K562 (cell line): ENCODE measurements around the gene PKD2.
A peak's percentile ranks its signal among the peaks of the same experiment; 100 is the strongest.

Source experiments
- CHD4 ChIP-seq: fragments of 200-600 bp; sonication (generic); IDR thresholded peaks from 3 replicates; pipeline ENCODE4 v1.6.1; 2012; ENCODE audit warnings: low read depth, mild to moderate bottlenecking, mixed read lengths, low read length, inconsistent platforms; ENCODE audit not compliant: insufficient read depth, insufficient replicate concordance, poor library complexity, severe bottlenecking
- CTCF ChIP-seq, 3 experiments: IDR thresholded peaks in 2 of 3; conservative IDR thresholded peaks in 1 of 3; 2 replicates each; pipeline ENCODE4 v1.5.1; 2011 to 2012; ENCODE audit warnings: low read length in 3 of 3, mild to moderate bottlenecking in 3 of 3, control low read depth in 2 of 3, improper control_type of control experiment in 1 of 3, inconsistent platforms in 1 of 3, low read depth in 1 of 3, mixed read lengths in 1 of 3, moderate library complexity in 1 of 3; ENCODE audit not compliant: insufficient read depth in 2 of 3
- EHMT2 ChIP-seq: fragments of 450-650 bp; IDR thresholded peaks from 2 replicates; pipeline ENCODE4 v1.6.1; 2018; ENCODE audit warnings: antibody characterized with exemption
- ELK1 ChIP-seq: sonication (generic); formaldehyde crosslinking; IDR thresholded peaks from 2 replicates; pipeline ENCODE4 v1.8.1; 2022; ENCODE audit warnings: missing genetic modification reagents
- MYC ChIP-seq, 2 experiments: fragments of 250-450 bp in 1 of 2; sonication (Bioruptor Pico) in 1 of 2; IDR thresholded peaks; 2 replicates each; pipeline versions ENCODE4 v1.5.1 to v1.6.1; 2012 to 2021; ENCODE audit warnings: low read depth in 2 of 2, borderline replicate concordance in 1 of 2, improper control_type of control experiment in 1 of 2, low read length in 1 of 2, mild to moderate bottlenecking in 1 of 2, moderate library complexity in 1 of 2
- RAD21 ChIP-seq, 2 experiments: fragments of 250-450 bp in 1 of 2; fragments of 450-650 bp in 1 of 2; sonication (Bioruptor Pico) in 1 of 2; formaldehyde crosslinking in 1 of 2; IDR thresholded peaks in 1 of 2; conservative IDR thresholded peaks in 1 of 2; 2 replicates each; pipeline versions ENCODE4 v1.4.0 to v1.8.0; 2020 to 2022; ENCODE audit warnings: mild to moderate bottlenecking in 2 of 2, moderate library complexity in 1 of 2
- RCOR1 ChIP-seq, 2 experiments: IDR thresholded peaks; 2 replicates each; pipeline ENCODE4 v1.6.1; 2012; ENCODE audit warnings: low read depth in 2 of 2, low read length in 2 of 2, borderline replicate concordance in 1 of 2, improper control_type of control experiment in 1 of 2
- REST ChIP-seq, 2 experiments: fragments of 450-650 bp; formaldehyde crosslinking in 1 of 2; IDR thresholded peaks; 2 replicates each; pipeline versions ENCODE4 v1.4.0 to v1.6.1; 2014 to 2020; ENCODE audit warnings: mild to moderate bottlenecking in 2 of 2, borderline replicate concordance in 1 of 2, low read depth in 1 of 2
- SAFB2 ChIP-seq: fragments of 200-400 bp; formaldehyde crosslinking; IDR thresholded peaks from 2 replicates; pipeline ENCODE4 v1.6.1; 2018; ENCODE audit warnings: borderline replicate concordance, low read length, low read depth, moderate library complexity; ENCODE audit not compliant: severe bottlenecking
- TBL1XR1 ChIP-seq, 2 experiments: IDR thresholded peaks; 2 replicates each; pipeline ENCODE4 v1.6.1; 2012; ENCODE audit warnings: improper control_type of control experiment in 2 of 2, low read length in 2 of 2, mild to moderate bottlenecking in 1 of 2
- ZFP91 ChIP-seq: sonication (generic); formaldehyde crosslinking; IDR thresholded peaks from 2 replicates; pipeline ENCODE4 v1.8.0; 2022; ENCODE audit warnings: mild to moderate bottlenecking, missing genetic modification reagents
- ZHX1 ChIP-seq: fragments of 150-350 bp; conservative IDR thresholded peaks from 2 replicates; pipeline ENCODE4 v1.6.1; 2014; ENCODE audit warnings: low read length
- ZNF263 ChIP-seq: sonication (generic); formaldehyde crosslinking; IDR thresholded peaks from 2 replicates; pipeline ENCODE4 v1.8.0; 2022; ENCODE audit warnings: mild to moderate bottlenecking, missing genetic modification reagents, borderline replicate concordance

- TF ChIP-seq SAFB2 (no peak), RAD21 (CRISPR knock-in tag; conservative IDR thresholded peaks at IDR 0.05 in 1 of 2, IDR thresholded peaks at IDR 0.05 in 1 of 2) (peak; percentile 61), EHMT2 (no peak), ZNF263 (CRISPR knock-in tag) (no peak), TBL1XR1 (IDR thresholded peaks at IDR 0.05; ENCODE audit: low read length in 2 of 2) (no peak), RCOR1 (IDR thresholded peaks at IDR 0.05; ENCODE audit: borderline replicate concordance in 1 of 2, low read depth in 2 of 2, low read length in 2 of 2) (no peak), ZHX1 (no peak), CHD4 (no peak), MYC (IDR thresholded peaks at IDR 0.05; ENCODE audit: low read depth, low read length) (no peak), MYC (CRISPR knock-in tag; IDR thresholded peaks at IDR 0.05; ENCODE audit: borderline replicate concordance, low read depth) (no peak), REST (IDR thresholded peaks at IDR 0.05; ENCODE audit: borderline replicate concordance) (peak; percentile 59; the same call in 1 of the 2 replicates), REST (CRISPR knock-in tag; IDR thresholded peaks at IDR 0.05; ENCODE audit: low read depth) (no peak), ELK1 (CRISPR knock-in tag) (no peak), CTCF (IDR thresholded peaks at IDR 0.05 in 2 of 3, conservative IDR thresholded peaks at IDR 0.05 in 1 of 3; ENCODE audit: insufficient read depth in 2 of 3, low read depth in 1 of 3, low read length in 3 of 3) (peak; percentile 50 to 75 (median 53); a peak in 4 of 6 replicates), ZFP91 (no peak)
Observed at GRCh38 chr4:88033309-88033708, 25.9 kb downstream of the PKD2 start.
